ENCODE results near the gene AMIGO2.

GRCh38 chr12:47110011-47110541 is 30.3 kb upstream of the AMIGO2 start:
- no peak for TF ChIP-seq CTCF (IDR thresholded peaks at IDR 0.05; ENCODE audit: insufficient read depth, low read length, poor library complexity, severe bottlenecking)
- TF ChIP-seq EZH2phosphoT487 (conservative IDR thresholded peaks at IDR 0.05; ENCODE audit: low read length): no peak
